ENCODE results near the gene FAM107B. TPM values are rescaled to one million over a fixed set of nuclear protein-coding genes. Genes with fewer than 3 reads are reported as not detected.

FAM107B gene
- polyA plus RNA-seq, 4 donors: 85.6 to 118 (median 114) TPM

DNA sequence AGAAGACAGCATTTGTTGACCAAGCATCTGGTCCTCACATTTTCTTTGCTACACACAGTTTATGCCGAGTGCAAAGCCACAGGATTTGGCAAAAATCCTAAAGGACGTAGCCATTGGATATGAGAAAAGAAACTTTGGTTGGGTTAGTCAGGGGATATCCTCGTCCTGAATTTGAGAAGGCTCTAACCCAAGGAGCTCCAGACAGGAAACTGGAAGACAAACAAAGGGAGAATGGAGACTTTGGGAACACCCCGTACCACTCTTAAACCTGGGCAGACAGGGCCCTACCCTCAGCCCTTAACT lies 297.3 kb downstream of the FAM107B start:
- no peak for DNase-seq (ENCODE audit: low read depth in 4 of 4, low spot score in 3 of 4)

DNA sequence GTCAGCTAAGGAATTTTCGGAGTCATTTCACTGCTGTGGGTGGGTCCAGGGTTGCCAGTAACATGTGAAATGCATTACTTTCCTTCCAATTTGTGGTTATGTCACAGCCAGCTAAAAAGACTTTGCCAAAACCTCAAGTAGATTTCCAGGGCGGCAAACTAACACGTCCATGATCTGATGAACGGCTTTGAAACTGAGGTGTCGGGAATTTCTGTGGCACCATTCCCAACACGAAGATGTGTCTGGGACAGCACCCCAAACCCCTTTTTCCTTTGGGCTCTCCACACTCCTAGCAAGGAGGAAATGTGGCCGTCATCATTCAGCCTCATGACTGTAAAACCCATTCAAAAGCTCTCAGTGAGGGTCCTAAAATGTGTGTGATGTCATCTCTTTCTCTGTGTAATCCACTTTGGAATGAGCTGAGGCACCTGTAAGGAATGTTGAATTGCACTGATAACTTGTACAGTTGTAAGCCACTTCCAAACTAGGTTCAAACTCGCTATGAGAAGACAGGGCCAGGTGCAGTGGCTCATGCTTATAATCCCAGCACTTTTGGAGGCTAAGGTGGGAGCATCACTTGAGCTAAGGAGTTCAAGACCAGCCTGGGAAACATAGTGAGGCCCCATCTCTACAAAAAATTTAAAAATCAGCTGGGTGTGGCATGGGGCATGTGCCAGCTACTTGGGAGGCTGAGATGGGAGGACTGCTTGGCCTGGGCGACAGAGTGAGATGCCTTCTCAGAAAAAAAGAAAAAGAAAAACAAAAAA lies 297.9 kb downstream of the FAM107B start:
- no peak for DNase-seq (ENCODE audit: low read depth in 4 of 4, low spot score in 3 of 4)

DNA sequence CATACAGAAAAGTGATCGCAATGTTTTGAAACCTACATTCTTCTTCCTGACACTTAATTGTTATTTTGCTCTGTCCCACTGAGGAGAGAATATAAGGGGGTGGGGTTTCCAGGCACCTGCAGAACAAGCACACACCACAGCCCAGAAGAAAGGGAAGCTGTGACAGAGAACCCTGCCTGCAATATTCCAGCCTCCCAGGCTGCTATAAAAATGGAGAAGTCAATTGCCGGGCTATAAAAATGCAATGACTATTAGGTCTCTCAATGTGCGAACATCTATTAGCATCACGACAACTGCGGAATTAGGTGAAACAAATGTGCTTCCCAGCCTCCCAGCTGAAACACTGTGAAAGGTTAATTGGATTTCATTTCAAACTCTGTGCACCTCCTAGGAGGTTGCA lies 298.7 kb downstream of the FAM107B start:
- DNase-seq (ENCODE audit: low read depth in 4 of 4, low spot score in 3 of 4): no peak

DNA sequence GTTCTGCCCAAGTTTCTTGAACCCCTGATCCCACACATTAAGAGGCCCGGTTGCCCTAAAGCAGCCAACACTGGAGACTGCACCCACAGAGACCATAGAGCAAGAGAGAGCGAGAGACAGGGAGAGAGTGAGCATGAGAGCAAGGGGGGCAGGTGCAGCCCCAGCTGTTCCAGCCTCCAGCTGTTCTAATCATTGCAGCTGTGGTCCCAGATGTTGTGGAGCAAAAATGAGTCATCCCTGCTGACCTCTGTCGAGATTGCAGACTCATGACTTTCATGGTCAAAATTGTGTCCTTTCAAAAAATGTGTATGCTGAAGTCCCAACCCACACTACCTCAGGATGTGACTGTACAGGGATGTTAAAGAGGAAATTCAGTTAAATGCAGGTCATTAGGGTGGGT lies 300.0 kb downstream of the FAM107B start:
- no peak for DNase-seq (ENCODE audit: low read depth in 4 of 4, low spot score in 3 of 4)

DNA sequence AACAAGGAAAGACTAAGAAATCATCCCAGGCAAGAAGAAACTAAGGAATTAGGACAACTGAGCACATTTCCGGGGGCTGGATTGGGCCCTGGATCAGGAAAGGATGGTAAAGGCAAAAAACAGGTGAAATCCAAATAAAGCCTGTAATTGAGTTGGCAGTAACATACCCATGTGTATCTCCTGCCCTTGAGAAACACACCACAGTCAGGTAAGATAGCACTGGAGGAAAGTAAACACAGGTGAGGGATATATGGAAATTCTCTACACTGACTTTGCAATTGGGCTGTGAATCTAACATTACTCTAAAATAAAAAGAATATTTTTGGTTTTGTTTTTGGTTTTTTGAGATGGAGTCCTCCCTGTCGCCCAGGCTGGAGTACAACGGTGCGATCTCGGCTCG lies 303.8 kb downstream of the FAM107B start:
- DNase-seq (ENCODE audit: low read depth in 4 of 4, low spot score in 3 of 4): no peak

DNA sequence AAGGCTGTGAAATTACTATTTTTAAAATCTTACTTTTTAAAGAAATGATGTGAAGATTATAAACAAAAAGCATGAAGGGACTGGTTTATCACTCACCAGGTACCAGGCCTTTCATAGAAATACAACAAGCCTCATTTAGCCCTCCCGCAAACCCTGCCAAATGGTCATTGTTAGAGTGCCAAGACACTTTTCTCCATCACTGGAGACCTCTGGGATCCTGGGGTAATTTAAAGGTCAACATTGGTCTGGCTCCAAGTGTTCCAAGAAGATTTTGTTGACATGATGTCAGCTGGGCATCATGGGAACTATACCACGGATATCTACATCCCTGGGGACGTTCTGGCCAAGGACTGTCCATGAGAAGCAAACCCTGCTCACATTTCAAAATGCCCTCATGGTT lies 306.0 kb downstream of the FAM107B start:
- DNase-seq (ENCODE audit: low read depth in 4 of 4, low spot score in 3 of 4): no peak

Other genes with a start within 250 kb of the FAM107B start
- 1 to 10 TPM; 2.6 to 4.6 (median 2.8) TPM for gene CDNF, start 63.1 kb upstream of the FAM107B start, polyA plus RNA-seq (ENCODE audit: insufficient read length in 4 of 4)
- gene HSPA14, start 63.4 kb upstream of the FAM107B start, polyA plus RNA-seq (ENCODE audit: insufficient read length in 4 of 4): 10 to 100 TPM; 17.2 to 23.2 (median 20.8) TPM
- 10 to 100 TPM; 16.6 to 19.7 (median 17.2) TPM for gene MSANTD7, start 63.4 kb upstream of the FAM107B start, polyA plus RNA-seq (ENCODE audit: insufficient read length in 4 of 4)
- gene SUV39H2, start 104.0 kb upstream of the FAM107B start, polyA plus RNA-seq (ENCODE audit: insufficient read length in 4 of 4): 10 to 100 TPM; 18.1 to 27.4 (median 23.4) TPM
- 10 to 100 TPM; 13.7 to 17.5 (median 14.5) TPM for gene DCLRE1C, start 179.2 kb upstream of the FAM107B start, polyA plus RNA-seq (ENCODE audit: insufficient read length in 4 of 4)
- gene MEIG1, start 184.5 kb upstream of the FAM107B start, polyA plus RNA-seq (ENCODE audit: insufficient read length in 4 of 4): 1 to 10 TPM in 3 of 4 donors, under 1 TPM in 1; 0.84 to 1.9 (median 1.5) TPM